Kidney glomerular epithelial cell (primary cell): ENCODE data around the gene RFC4.

Experiments
- DNase-seq: peaks from one replicate; lab custom pipeline; 2025; lab: John Stamatoyannopoulos, UW

RFC4 gene

DNA sequence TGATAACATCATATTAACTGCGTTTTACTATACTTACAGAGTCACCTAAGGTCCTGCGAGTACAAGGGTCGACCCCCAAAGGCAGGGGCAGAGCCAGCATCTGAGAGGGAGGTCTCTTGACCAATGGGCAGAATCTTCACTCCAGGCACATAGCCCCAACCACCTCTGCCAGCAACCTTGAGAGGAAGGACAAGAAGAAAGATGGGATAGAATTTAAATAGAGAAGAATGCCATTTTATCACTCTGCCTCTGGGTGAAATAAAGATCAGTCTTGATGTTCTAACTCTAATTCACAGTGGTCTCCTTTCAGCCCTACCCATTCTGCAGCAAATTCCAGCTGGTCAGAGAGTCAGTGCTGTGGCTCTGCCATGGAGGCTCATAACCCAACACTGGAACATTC, 62.6 kb downstream of the RFC4 start:
- DNase-seq: no peak

DNA sequence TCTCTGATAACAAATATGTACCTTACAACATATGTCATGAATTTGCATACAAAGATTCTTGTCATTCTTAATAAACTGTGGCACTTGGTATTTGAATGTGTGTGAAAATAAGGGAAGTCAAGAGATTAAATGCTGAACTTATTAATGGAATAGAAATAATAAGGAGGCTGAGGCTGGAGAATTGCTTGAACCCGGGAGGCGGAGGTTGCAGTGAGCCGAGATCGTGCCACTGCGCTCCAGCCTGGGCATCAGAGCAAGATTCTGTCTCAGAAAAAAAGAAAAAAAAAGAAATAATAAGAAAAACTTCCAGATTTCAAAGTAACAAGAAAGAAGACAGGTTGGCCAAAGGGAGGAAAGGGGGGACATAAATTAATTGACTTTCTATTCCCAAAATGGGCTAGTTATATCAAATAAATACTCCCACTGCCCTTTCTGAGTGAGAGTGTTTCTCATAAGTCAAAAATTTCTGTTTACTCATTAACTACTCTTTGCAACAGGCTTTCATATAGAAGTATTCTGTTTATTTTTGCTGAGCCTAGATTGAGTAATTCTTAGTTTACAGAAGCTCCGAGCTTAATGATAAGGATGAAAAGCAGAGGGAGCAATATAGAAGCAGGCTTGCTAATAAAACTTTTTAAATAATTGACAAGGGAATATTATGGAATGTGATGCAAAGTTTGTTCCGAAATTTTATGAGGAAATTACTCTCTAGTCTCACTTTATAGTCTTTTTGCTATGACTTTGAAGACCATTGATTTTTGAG, 63.5 kb downstream of the RFC4 start:
- peak; percentile 42 for DNase-seq
